Stromal cell of bone marrow (primary cell): ENCODE data around the gene LSM3.

Source experiments
- DNase-seq: peaks from one replicate; pipeline ENCODE4 v3.0.0-alpha.2; 2012; ENCODE audit warnings: low read depth

The LSM3 gene

DNA sequence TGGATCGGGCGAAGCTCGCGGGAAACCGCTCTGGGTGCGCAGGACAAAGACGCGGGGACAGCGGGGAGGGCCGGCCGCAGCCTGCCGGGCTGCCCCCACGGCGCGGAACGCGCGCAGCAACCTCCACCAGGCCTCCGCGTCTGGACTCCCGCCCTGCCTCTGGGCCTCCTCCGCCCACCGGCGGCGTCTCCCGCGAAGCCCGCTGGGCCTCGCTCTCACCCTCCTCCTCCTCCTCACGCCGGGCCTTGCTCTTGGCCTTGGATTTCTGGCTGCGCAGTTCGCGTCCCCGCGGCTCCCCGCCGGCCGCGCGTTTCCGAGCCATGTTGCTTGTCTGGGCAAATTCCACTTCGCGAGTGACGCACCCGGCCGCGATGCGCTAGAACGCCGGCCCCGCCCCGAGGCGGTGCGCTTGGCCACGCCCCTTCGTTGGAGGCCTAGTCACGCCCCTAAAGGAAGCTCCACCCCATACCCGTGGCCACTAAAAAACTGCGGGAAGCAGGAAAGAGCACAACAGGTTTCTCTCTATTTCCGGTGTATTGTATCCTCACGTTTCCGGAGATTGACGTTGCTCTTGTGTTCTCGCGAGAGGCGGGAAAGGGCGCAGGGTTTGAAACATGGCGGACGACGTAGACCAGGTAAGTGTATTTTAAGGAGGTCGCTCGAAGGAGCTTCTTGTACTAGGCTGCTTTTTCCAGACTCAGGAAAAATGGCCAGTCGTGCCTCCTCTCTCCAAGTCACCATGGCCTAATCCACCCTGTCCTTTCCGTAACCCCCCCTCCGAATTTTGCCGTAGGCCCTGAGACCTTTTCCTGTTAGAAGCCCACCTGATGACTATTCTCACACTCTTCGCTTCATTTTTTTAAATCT, at the start of gene LSM3, which contains the start of gene XPC:
LSM3 (plus strand) TSS at position 571 of the 867 bp plus-strand sequence; CDS start at position 615, 44 bp downstream.
XPC (minus strand) TSS at position 355 of the 867 bp plus-strand sequence; CDS start at position 322, 33 bp downstream.
- DNase-seq, result peak; percentile 99

DNA sequence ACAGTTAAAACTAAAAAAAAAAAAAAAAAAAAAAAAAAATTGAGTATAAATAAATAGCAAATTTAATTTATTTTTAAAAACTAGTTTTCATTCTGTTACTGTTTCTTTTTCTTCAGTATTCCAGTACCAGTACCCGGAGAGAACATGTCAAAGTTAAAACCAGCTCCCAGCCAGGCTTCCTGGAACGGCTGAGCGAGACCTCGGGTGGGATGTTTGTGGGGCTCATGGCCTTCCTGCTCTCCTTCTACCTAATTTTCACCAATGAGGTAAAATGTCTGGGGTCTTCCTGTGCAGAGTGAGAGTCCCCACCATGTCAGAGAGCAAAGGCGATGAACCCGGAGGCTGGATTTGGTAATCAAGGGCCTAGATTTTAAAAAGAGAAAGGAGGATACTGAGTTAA, 49.3 kb upstream of the LSM3 start:
- DNase-seq, result no peak

DNA sequence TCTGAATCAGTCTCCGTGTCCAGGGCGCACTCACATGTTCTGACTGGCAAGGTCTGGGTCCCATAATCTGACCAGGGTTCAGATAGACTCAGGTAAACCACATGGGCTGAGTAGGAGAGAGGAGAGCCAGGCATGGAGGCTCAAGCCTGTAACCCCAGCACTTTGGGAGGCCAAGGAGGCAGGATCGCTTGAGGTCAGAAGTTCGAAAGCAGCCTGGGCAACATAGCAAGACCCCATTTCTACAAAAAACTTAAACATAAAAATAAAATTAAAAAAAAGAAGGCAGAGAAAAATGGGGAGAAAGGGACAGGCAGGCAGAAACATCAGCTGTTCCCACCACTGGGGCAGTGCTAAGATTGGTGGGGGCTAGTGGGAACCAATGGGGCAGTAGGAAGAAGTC, 48.4 kb upstream of the LSM3 start:
- no peak for DNase-seq

DNA sequence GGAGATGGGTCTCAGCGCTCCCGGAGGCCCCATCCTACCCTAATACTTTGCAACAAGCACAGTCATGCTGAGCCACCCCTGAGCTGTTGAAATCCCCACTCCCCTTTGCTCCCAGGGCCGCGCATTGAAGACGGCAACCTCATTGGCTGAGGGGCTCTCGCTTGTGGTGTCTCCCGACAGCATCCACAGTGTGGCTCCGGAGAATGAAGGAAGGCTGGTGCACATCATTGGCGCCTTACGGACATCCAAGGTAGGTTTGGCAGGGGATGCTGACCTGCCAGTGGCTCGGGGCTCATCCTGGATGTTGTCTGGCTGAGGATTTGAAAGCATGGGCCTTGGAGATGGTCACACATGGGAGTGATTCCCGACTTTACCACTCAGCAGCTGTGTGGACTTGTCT, 47.9 kb upstream of the LSM3 start:
- no peak for DNase-seq

DNA sequence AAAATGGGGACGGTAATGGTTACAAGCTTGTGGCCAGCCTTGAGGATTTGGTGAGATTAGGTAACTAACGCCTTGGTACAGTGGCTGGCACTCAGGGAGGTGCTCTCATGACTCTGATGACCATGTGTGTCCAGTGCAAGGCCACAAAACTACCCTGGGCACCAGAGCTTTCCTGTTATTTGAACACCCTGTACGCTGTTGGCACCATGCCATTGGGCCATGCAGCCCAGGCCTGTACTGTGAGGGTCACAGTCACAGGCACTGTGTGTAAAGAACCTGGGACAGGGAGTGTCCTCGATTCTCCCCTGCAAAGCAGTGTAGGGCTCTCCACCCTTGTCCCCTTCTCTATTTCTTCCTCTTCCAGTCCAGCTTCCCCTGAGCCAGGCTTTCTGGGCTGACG, 47.5 kb upstream of the LSM3 start:
- no peak for DNase-seq

DNA sequence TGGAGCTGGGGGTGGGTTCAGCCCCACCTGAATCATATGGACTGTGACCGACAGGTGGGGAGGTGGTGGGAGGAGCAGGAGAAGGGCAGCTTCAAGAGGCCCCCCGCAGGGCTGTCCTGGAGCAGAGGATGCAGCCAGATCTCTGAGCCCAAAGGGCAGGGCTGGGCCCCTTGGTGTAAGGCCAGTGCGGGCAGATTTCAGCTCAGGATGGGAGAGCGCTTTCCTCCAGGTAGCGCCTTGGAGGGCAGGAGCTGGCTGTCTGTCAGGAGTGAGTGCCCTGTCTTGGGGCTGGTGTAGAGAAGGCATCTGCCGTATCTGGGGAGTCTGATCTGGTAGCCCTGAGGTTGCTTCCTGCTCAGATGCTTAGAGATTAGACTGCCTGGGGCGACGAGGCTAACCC, 46.5 kb upstream of the LSM3 start:
- no peak for DNase-seq

DNA sequence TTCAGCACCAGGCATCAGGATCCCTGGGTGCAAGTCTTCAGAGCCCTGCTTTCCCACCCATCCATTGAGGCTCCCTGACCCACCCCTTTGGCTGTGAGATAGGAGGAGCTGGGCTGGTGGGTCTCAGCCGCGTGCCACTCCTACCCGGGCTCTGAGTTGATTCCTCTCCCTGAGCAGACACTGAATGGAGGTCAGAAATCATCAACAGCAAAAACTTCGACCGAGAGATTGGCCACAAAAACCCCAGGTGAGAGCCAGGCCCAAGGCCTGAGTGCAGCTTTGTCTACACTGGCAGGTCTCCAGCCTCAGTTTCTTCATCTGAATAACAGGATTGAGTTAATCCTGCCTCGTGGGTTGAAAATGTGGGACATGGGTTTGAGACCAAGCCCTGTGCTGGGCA, 45.9 kb upstream of the LSM3 start:
- DNase-seq, result no peak

DNA sequence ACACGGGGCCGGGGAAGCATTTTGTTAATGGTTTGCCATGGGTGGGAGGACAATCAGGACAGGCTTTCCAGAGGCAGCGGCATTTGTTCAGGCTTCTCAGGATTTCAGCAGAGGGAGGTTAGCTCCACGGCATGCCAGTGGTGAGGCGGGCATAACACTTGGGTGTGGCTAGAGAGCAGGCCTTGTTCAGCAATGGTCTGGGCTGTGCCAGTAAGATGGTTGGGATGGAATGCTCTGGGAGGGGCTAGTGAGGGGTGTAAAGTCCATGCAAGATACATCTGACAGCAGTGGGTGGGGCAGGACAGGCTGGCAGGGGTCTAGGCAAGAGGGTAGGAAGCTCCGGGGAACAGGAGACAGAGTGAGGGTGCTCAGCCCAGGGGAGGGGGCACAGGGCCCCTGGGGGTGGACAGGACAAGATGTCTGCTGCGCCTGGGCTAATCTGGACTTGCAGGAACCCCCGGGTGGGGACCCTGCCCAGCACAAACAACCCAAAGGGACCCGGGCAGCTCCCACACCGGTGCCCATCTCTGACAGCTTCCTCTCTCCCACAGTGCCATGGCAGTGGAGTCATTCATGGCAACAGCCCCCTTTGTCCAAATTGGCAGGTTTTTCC, 45.3 kb upstream of the LSM3 start:
- no peak for DNase-seq

DNA sequence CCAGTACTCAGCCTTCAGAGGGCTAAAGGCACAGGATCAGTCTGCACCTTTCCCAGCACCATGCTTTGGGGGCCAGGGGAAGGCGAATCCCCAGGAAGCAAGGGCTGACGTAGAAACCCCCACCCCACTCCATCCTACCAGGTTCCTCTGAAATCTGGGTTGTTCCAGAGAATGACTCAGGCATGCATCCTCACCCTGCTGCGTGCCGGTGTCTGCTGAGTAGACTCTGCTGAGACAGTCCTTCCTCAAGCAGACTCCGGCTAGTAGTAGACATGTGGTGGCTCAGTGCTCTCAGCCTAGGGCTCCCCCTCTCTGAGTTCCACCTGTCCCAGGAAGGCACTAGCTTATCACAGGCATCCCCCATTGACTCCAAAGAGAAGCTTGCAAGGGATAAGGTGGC, 44.7 kb upstream of the LSM3 start:
- no peak for DNase-seq

DNA sequence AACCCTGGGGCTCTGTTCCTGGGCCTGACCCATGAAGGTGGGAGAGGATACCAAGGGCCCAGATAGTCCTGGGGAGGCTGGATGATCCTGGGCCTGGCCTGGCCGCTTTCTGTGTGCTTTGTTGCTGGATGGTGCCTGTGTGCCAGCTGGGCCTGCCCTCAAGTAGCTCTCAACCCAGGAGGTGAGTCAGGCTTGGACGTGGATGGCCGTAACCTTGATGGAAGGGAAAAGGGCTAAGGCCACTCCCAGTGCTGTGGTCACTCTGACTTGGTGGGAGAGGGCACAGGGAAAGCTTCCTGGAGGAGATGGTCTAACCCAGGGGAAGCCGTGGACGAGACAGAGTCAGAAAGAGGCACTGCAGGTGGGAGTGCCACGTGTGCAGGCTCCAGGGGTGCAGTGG, 44.3 kb upstream of the LSM3 start:
- DNase-seq, result no peak

DNA sequence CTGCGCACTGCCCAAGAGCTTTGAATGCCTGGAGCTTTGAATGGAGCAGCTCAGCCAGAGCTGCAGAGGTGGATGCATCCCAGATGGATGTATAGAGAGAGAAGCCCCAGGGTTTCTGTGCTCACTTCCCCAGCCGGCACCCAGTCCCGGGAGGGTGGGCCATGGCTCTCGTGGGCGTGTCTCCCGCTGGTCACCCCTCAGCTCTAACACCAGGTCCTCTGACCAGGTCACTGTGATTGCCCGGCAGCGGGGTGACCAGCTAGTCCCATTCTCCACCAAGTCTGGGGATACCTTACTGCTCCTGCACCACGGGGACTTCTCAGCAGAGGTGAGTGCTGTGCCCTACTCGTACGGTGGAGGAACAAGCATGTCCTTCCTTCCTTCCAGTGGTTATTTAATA, 43.0 kb upstream of the LSM3 start:
- no peak for DNase-seq

DNA sequence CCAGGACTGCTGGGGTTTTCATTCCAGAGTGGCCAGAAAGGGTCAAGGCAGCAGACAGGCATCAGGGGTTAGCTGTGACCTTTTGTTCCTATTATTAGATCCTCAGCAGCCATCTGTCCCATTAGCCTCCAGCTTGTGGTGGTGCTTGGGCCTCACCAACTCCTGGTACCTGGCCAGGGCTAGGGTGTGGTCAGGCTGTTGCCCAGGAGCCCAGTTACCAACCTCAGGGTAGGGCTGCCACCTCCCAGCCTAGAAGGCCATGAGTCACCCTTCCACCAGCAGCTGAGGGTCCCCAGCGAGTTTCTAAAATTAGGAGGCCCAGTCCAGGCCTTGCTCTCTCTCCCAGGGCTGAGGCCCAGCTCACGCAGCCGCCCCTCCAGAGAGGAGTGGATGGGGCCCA, 41.6 kb upstream of the LSM3 start:
- no peak for DNase-seq

DNA sequence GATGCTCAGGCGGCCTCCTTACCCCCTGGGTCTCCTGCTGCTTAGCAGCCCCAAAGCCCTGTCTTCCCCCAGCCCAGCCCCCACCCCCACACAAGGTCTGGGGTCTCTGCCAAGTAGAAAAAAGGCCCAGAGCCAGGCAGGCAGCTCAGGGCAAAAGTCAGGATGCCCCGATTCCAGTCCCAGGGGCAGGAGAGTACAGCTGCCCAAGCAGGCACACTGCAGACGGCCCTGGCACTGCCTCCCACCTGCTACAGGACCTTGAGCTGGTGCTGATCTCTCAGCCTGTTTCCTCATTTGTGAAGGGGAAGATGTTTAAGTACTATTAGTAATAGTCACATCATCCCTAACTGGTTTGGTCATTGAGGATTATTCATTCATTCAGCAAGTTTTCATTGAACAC, 41.2 kb upstream of the LSM3 start:
- DNase-seq, result no peak

DNA sequence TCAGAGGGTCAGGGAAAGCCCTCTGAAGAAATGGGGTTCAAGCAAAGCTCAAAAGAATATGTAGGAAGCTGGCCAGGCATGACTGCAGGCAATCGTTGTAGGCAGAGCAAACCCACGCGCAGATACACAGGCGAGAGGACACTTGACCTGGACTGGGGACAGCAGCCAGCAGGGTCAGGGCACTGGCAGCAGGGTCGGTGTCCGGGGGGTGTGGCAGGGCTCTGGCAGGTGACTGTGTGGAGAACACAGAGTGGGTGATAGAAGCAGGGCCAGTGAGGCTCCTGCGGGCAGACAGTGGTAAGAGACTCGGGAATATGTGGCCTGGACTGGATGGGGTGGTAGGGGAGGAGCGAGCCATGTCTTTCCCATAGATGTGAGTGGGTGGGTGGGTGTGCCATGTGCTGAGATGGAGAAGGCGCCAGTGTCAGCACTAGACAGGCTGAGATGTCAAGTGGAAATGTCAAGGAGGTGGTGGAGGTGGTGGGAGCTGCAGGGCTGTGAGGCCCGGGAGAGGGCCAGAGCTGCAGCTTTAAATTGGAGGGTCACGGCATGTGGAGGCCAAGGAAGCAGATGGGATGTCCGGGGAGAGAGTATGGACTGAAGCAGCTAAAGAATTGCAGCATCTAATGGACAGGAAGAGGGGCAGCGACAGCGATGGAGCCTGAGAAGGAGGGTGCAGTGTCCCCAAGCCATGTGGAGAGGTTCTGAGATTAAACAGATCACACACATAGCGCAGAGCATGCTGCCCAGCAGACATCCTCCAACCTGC, 40.3 kb upstream of the LSM3 start:
- no peak for DNase-seq

DNA sequence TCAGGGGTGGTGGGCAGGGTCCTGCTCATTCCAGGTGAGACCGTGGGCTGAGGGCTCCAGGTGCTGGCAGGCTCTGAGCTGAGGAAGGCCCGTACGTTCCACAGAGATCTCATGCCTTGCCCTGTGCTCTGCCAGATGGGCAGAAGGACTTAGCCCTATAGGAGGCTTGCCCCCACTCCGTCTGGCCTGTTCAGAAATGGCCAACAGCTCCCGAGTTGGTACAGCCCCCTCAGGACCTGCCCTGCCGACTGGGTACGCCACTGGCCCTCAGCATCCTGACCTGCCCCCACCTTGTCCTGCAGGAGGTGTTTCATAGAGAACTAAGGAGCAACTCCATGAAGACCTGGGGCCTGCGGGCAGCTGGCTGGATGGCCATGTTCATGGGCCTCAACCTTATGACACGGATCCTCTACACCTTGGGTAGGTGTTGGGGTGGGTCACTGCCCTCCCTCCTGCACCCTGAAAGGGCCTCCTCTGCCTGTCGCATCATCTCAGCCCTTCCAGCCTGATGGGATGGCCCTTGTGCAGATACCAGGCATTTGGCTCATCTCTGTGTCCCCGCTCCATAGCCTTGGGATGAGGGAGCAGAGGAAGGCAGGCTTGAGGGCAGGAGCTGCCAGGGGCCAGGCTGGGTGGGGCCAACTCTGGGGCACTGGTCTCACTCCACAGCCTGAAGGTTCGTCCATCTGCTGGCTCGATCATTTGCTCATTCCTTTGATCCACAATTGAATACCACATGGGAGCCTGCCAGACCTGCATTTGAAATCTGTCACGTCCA, 39.5 kb upstream of the LSM3 start:
- DNase-seq, result no peak

DNA sequence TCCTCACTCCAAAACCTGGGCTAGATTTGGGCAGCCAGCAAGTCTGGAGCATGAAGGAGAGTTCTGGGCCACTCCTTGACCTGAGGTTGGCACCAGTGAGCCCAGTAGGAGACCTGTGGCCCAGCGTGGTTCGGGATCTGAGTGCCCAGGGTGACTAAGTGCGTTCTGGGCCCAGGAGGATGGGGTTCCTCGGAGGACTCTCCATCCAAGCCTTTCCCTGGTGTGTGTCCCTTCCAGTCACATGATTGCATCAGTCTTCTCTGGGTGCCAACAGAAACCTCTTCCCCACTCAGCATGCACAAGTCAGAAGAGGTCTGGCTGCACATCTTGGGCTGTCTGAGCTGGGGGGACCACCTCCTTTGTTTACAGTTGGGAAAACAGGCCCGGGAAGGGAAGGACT, 38.8 kb upstream of the LSM3 start:
- no peak for DNase-seq

DNA sequence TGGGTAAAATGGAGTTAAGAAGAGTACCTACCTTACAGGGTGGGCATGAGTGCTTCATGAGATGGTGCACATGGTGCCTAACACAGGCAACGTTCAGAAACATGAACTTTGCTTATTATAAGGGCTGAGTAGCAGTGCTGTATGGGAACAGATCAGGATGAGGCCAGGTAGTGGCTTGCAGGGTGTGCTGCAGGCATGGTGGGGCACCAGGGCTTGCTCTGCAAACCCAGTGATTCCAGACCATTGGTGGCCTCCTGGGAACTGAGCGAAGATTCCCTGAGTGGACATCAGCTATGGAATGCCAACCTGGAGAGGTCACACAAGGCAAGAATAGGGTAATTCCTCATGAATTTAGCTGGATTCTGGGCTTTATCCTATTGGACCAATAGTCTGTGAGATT, 37.9 kb upstream of the LSM3 start:
- no peak for DNase-seq

DNA sequence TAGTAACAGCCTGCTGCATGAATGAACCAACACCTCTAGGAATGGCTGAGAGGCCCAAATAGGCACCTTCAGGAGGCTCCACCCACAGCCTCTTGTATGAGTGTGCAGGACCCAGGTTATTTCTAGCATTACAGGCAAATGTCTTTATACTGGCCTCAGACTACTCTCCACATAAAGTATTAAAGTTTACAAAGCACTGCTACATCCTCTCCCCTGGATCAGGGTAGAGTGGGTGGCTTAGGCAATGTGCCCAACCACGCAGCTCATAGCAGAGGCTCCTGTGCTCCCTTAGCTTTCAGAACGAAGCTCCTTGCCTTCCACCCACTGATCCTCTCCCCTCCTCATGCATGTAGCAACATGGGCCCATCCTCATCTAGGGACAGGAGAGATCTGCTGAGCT, 37.5 kb upstream of the LSM3 start:
- no peak for DNase-seq

DNA sequence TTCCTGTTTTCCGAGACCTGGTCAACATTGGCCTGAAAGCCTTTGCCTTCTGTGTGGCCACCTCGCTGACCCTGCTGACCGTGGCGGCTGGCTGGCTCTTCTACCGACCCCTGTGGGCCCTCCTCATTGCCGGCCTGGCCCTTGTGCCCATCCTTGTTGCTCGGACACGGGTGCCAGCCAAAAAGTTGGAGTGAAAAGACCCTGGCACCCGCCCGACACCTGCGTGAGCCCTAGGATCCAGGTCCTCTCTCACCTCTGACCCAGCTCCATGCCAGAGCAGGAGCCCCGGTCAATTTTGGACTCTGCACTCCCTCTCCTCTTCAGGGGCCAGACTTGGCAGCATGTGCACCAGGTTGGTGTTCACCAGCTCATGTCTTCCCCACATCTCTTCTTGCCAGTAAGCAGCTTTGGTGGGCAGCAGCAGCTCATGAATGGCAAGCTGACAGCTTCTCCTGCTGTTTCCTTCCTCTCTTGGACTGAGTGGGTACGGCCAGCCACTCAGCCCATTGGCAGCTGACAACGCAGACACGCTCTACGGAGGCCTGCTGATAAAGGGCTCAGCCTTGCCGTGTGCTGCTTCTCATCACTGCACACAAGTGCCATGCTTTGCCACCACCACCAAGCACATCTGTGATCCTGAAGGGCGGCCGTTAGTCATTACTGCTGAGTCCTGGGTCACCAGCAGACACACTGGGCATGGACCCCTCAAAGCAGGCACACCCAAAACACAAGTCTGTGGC, 36.8 kb upstream of the LSM3 start:
- DNase-seq, result no peak

DNA sequence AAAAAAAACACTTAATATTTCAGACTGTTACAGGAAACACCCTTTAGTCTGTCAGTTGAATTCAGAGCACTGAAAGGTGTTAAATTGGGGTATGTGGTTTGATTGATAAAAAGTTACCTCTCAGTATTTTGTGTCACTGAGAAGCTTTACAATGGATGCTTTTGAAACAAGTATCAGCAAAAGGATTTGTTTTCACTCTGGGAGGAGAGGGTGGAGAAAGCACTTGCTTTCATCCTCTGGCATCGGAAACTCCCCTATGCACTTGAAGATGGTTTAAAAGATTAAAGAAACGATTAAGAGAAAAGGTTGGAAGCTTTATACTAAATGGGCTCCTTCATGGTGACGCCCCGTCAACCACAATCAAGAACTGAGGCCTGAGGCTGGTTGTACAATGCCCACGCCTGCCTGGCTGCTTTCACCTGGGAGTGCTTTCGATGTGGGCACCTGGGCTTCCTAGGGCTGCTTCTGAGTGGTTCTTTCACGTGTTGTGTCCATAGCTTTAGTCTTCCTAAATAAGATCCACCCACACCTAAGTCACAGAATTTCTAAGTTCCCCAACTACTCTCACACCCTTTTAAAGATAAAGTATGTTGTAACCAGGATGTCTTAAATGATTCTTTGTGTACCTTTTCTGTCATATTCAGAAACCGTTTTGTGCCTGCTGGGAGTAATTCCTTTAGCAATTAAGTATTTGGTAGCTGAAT, 35.9 kb upstream of the LSM3 start:
- no peak for DNase-seq
